ENCODE data around the gene CCR6.

DNA sequence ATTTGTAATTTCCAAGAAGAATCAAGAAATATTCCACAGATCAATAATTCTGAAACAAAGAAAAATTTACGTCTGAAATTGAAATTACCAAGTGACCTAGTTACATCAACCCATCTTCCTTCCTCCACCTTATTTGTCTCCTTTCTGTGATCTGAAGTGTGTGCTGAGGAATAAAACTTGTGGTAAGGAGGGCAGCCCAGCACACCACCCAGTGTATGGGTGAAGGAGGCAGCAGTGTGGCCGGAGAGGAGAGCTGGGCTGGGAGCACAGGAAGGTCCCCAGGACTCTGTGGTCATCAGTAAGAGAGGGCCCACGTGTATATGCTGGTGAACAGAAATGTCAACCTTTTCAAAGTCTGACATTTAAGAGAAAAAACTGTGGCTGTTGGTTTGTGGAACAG lies 11.3 kb upstream of the CCR6 start:
- TF ChIP-seq, protein P1, sequence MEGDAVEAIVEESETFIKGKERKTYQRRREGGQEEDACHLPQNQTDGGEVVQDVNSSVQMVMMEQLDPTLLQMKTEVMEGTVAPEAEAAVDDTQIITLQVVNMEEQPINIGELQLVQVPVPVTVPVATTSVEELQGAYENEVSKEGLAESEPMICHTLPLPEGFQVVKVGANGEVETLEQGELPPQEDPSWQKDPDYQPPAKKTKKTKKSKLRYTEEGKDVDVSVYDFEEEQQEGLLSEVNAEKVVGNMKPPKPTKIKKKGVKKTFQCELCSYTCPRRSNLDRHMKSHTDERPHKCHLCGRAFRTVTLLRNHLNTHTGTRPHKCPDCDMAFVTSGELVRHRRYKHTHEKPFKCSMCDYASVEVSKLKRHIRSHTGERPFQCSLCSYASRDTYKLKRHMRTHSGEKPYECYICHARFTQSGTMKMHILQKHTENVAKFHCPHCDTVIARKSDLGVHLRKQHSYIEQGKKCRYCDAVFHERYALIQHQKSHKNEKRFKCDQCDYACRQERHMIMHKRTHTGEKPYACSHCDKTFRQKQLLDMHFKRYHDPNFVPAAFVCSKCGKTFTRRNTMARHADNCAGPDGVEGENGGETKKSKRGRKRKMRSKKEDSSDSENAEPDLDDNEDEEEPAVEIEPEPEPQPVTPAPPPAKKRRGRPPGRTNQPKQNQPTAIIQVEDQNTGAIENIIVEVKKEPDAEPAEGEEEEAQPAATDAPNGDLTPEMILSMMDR (IDR thresholded peaks at IDR 0.05; ENCODE audit: low read depth, low read length), result no peak
- no peak for TF ChIP-seq POLR2A (IDR thresholded peaks at IDR 0.05; ENCODE audit: extremely low read depth, insufficient read length)
- no peak for TF ChIP-seq MAX (IDR thresholded peaks at IDR 0.05; ENCODE audit: low read depth, low read length)
